IPS-18a (cell line): Measurements from ENCODE around the gene NUP88.

Experiments
- H3K27ac ChIP-seq: one replicate; pipeline ENCODE4 v1.5.1; 2013; ENCODE audit warnings: low read length
- H3K27me3 ChIP-seq: one replicate; pipeline ENCODE4 v1.6.1; 2013; ENCODE audit warnings: mild to moderate bottlenecking, low read length; ENCODE audit not compliant: control insufficient read depth, insufficient read depth
- H3K36me3 ChIP-seq: one replicate; pipeline ENCODE4 v1.6.1; 2013; ENCODE audit warnings: low read depth, low read length; ENCODE audit not compliant: control insufficient read depth
- H3K4me1 ChIP-seq: one replicate; pipeline ENCODE4 v1.6.1; 2013; ENCODE audit warnings: low read depth, low read length; ENCODE audit not compliant: control insufficient read depth
- H3K4me3 ChIP-seq: one replicate; pipeline ENCODE4 v1.5.1; 2013; ENCODE audit warnings: low read length
- H3K9ac ChIP-seq: one replicate; pipeline ENCODE4 v1.6.1; 2013; ENCODE audit warnings: mild to moderate bottlenecking, low read length, moderate library complexity
- H3K9me3 ChIP-seq: one replicate; pipeline ENCODE4 v1.6.1; 2013; ENCODE audit warnings: low read depth, low read length; ENCODE audit not compliant: control insufficient read depth

NUP88 gene

GRCh38 chr17:5416901-5417300 is 2.6 kb downstream of the NUP88 start:
- H3K9me3 ChIP-seq: no peaks in the 10 kb centered on the region
- H3K9ac ChIP-seq: no peak overlapping the region
- peaks cover 7% of the 10 kb centered on the region for H3K4me1 ChIP-seq
- H3K36me3 ChIP-seq: peaks cover 59% of the 10 kb centered on the region
- no peak overlapping the region for H3K27ac ChIP-seq
- H3K27me3 ChIP-seq: no peaks in the 10 kb centered on the region
- H3K4me3 ChIP-seq: no peak overlapping the region

GRCh38 chr17:5413682-5414081 is 5.8 kb downstream of the NUP88 start:
- Histone ChIP-seq H3K36me3 (peaks cover 80% of the 10 kb centered on the region), H3K27me3 (no peaks in the 10 kb centered on the region), H3K9ac (no peak overlapping the region), H3K4me1 (no peaks in the 10 kb centered on the region), H3K9me3 (no peaks in the 10 kb centered on the region), H3K27ac (no peak overlapping the region), H3K4me3 (no peak overlapping the region)

DNA sequence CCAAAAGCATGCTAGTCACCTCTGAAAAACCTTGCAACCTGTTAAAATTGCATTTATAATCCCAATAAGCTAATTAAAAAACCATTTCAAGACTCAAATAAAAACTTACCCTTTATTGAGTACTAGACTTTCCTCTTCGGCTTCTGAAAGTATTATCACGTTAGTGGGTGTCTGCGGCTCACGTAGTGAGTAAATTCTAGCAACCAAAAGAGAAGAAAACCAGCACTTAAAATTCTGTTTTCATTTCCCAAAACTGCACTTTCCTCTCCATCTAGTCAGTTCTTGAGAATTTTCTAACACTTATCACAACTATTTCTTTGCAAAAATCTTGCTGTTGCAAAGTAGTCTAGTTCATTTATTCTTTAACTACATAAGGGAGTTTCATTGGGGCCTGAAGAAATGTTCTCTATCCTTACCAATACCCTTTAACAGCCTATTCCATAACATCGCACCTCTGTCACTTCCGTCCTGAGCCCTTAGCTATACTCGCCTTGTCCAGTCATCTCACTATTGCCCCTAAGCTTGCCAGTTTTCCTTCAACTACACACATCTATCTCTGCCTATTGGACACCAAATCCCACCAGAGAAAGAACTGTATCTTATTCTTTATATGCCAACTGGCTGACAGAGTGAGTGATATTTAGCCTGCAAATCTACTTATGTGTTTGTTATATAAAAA is 8.7 kb downstream of the NUP88 start:
- Histone ChIP-seq H3K4me3 (no peak overlapping the region), H3K27me3 (no peaks in the 10 kb centered on the region), H3K36me3 (peaks cover 94% of the 10 kb centered on the region), H3K9ac (no peak overlapping the region), H3K4me1 (no peaks in the 10 kb centered on the region), H3K9me3 (no peaks in the 10 kb centered on the region), H3K27ac (no peak overlapping the region)

DNA sequence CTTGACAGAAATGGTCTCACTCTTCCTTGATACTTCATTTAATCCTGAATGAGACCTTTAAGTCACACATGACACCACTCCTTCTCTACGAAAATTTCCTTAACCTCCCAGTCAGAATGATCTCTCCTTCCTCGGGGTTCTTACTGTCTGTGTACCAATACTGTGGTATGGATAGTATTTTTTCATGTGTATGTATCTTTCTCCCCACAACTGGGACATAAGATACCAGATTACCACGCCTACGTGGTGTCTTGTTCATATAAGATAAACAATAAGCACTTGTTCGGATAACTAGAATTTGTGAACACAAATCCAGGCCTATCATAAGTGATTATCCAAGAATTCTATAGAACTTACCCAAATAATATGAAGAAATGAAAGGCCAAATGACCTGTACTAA is 11.3 kb downstream of the NUP88 start:
- Histone ChIP-seq H3K36me3 (peaks cover 95% of the 10 kb centered on the region), H3K4me1 (no peaks in the 10 kb centered on the region), H3K27ac (no peak overlapping the region), H3K27me3 (no peaks in the 10 kb centered on the region), H3K4me3 (no peak overlapping the region), H3K9ac (no peak overlapping the region), H3K9me3 (no peaks in the 10 kb centered on the region)

DNA sequence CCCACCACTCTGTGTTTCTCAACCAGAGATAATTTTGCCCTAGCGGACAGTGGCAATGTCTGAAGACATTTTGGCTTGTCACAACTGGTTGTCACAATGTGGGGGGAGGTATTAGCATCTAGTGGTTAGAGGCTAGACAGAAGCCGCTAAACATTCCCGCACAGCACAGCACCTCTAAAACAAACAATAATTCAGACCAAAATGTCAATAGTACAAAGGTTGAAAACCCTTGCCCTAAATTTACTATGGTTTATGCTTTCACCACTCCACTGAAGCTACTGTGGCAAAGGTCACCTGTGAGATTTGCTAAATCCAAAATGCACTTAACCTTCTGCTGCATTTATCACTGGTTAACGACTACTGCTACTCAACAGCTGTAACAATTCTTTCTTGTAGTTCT is 14.1 kb downstream of the NUP88 start:
- Histone ChIP-seq H3K27me3 (no peaks in the 10 kb centered on the region), H3K4me3 (no peak overlapping the region), H3K36me3 (peaks cover 91% of the 10 kb centered on the region), H3K9ac (no peak overlapping the region), H3K27ac (no peak overlapping the region), H3K9me3 (no peaks in the 10 kb centered on the region), H3K4me1 (no peaks in the 10 kb centered on the region)

DNA sequence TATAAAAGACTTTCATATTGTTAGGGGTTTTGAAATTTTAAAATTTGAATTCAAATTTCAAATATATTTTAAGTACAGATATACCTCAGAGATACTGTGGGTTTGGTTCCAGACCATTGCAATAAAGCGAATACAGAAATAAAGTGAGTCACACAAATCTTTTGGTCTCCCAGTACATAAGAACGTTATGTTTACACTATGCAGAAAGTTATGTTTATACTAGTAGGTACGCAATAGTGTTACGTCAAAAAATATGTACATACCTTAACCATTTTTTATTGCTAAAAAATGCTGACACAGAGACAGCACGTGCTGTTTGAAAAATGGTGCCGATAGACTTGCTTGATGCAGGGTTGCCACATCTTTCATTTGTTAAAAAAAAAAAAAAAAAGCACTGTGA is 19.7 kb downstream of the NUP88 start:
- Histone ChIP-seq H3K27me3 (no peaks in the 10 kb centered on the region), H3K36me3 (peaks cover 77% of the 10 kb centered on the region), H3K9ac (no peak overlapping the region), H3K4me3 (no peak overlapping the region), H3K27ac (no peak overlapping the region), H3K9me3 (no peaks in the 10 kb centered on the region), H3K4me1 (no peaks in the 10 kb centered on the region)

DNA sequence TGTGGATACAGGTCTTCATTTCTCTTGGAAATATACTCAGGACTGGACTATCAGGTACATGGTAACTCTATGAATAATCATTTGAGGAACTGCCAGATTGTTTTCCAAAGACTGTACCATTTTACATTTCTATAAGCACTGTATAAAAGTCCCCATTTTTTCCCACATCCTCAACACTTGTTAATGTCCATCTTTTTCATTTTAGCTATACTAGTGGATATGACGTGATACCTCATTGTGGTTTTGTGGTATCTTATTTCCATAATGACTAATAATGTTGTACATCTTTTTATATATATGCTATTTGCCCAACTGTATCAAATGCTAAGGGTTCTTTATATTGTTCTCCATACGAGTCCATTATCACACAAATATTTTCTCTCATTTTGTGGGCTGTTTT is 22.9 kb downstream of the NUP88 start:
- Histone ChIP-seq H3K4me1 (no peaks in the 10 kb centered on the region), H3K27ac (no peak overlapping the region), H3K9ac (no peak overlapping the region), H3K4me3 (no peak overlapping the region), H3K27me3 (no peaks in the 10 kb centered on the region), H3K9me3 (no peaks in the 10 kb centered on the region), H3K36me3 (peaks cover 76% of the 10 kb centered on the region)

DNA sequence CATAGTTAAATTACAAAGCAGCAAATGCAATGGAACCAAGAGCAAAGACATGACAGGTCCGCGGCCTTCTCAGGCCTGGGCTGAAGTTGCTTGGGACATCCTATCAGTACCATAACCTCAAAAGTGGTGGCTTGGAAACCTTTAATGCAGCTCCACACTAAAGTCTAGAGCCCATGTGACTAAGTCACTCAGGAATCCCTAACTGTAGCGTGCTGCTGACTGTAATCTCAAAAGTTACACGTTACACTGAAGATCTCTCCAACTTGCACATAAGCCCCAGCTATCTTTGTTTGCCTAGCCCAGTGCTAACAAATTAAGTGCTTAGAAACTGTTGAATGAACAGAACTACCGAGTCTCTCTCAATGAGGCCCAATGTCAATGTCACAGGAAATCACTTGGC is 27.8 kb downstream of the NUP88 start:
- Histone ChIP-seq H3K9me3 (no peaks in the 10 kb centered on the region), H3K4me1 (no peaks in the 10 kb centered on the region), H3K4me3 (no peak overlapping the region), H3K27me3 (no peaks in the 10 kb centered on the region), H3K36me3 (peaks cover 82% of the 10 kb centered on the region), H3K27ac (no peak overlapping the region), H3K9ac (no peak overlapping the region)

DNA sequence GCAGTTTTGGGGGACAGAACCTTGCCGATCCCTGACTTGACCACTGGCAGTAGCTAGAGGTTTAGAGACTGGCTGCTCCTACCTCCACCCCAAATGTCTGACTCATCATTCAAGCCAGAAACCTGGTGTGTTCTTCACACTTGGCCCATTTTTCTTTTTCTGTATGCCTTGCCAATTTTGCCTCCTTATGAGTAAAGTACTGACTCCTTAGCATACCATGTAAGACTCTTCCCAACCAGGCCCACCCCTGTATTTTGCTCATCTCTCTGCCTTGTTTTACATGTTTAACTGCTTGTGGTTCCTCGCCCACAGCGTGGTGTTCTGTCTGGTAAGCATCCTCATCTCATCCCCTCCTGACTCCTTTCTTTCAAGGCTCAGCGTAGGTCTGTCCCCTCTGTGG is 37.9 kb downstream of the NUP88 start:
- Histone ChIP-seq H3K9ac (no peak overlapping the region), H3K4me3 (no peak overlapping the region), H3K4me1 (no peaks in the 10 kb centered on the region), H3K9me3 (no peaks in the 10 kb centered on the region), H3K27me3 (no peaks in the 10 kb centered on the region), H3K27ac (no peak overlapping the region), H3K36me3 (peaks cover 91% of the 10 kb centered on the region)

DNA sequence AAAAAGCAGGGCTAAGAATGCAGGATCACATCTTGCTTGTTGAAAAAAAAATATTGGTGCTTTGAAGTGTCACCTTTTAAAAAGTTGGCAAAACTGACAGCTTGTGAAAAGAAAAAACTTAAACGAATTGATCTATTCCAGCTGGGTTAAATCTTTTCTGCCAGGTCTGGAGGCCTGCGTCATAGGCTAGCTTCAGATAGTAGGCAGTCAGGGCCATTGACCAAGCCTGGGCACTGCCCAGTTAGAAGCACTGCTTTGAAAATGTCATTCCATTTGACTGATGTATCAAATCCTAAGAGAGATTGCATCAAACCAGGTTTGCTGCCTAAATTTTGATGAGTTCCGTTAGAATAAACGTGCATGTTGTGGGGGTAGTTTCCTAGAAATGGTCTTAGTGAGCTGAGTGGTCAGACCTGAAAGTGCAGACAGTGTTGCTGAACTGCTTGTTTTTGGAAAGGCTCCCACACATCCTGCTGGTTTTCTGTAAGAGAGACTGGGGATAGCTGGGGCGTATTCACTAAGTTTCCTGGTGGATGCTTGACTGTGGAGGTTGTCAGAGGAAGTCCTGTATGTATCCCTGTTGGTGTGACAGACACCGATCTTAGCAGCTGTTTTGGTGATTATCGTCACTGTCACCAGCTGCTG is 38.8 kb downstream of the NUP88 start:
- Histone ChIP-seq H3K27me3 (no peaks in the 10 kb centered on the region), H3K36me3 (peaks cover 85% of the 10 kb centered on the region), H3K4me1 (no peaks in the 10 kb centered on the region), H3K27ac (no peak overlapping the region), H3K9ac (no peak overlapping the region), H3K9me3 (no peaks in the 10 kb centered on the region), H3K4me3 (no peak overlapping the region)

- no peak overlapping the region for H3K27ac ChIP-seq
- peaks cover 80% of the 10 kb centered on the region for H3K36me3 ChIP-seq
- no peaks in the 10 kb centered on the region for H3K4me1 ChIP-seq
Measured at GRCh38 chr17:5379351-5380107, 39.9 kb downstream of the NUP88 start.

More at GRCh38 chr17:5379351-5380107, 39.9 kb downstream of the NUP88 start:
- Histone ChIP-seq H3K4me3 (no peak overlapping the region), H3K9ac (no peak overlapping the region), H3K9me3 (no peaks in the 10 kb centered on the region), H3K27me3 (no peaks in the 10 kb centered on the region)
